ENCODE data around the gene CTF1.
"Not testable (repeated sequence)": the region's sequence is repeated elsewhere in the genome, so short reads cannot be mapped to it uniquely, and the experiment has no call there.

CTF1 gene, protein sequence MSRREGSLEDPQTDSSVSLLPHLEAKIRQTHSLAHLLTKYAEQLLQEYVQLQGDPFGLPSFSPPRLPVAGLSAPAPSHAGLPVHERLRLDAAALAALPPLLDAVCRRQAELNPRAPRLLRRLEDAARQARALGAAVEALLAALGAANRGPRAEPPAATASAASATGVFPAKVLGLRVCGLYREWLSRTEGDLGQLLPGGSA

DNA sequence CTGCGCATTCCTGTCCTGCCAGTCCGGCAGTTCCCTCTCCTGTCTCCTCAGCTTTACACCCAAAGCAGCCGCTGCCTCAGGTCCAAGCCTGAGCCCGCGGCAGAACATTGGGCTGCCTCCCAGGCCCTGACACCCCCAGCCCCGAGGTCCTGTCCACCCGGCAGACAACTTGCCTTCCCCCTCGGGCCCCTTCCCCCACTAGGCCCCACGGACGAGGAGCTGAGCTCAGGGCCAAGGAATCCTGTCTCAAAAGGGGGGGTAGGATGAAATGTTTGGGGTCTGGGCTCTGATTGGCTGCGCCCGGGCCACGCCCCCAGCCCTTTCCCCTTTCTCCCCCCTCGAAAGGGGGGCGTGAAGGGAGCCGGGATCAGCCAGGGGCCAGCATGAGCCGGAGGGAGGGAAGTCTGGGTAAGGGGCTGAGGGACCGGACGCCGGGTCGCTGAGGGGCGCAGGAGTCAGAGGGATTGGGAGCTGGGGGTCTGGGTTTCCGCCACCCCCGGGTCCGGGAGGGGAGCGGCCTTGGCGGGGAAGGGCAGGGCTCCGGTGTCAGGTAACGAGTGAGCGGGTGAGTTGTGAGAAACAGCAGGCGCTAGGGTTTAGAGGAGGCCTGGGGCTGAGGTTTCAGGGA lies at the start of gene CTF1:
CTF1 (plus strand) TSS at position 354 of the 628 bp plus-strand sequence; CDS start at position 384, 30 bp downstream.
- DNase-seq (ENCODE audit: low read depth in 2 of 2, low spot score in 1 of 2) = no peak

DNA sequence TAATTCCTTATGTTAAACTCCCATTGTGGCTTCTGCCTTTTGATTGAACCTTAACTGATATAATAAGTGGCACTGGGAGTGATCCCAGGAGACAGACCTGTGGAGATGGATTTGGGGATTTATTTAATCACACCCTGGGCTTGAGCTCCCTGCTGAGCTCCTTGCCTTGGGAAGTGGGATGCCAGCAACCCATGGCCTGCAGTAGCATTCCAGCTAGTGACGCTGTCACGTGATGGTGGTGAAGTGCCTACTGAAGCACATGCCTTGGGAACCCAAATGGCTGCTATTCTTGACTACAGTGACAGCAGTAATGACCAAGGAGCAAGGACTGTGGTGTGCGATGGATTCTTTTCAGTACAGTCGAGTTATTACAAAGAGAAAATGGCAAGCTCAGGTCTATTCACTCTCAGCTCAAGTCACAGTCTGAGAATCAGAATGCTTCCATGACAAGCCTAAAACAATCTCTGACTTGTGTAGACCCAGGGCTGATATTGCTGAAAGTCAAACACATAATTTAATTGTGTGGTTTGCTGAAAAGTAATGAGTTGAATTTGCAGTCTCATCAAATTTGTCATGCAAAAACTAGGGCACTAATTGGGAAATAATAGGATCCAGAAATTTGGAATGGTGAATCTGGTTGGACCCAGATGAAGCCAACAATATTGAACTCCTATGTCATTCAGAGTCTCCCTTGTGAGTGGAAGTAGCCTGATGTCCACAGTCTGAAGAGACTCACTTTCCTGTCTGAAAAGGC lies 49.6 kb upstream of the CTF1 start:
- DNase-seq (ENCODE audit: low read depth in 2 of 2, low spot score in 1 of 2) = no peak

DNA sequence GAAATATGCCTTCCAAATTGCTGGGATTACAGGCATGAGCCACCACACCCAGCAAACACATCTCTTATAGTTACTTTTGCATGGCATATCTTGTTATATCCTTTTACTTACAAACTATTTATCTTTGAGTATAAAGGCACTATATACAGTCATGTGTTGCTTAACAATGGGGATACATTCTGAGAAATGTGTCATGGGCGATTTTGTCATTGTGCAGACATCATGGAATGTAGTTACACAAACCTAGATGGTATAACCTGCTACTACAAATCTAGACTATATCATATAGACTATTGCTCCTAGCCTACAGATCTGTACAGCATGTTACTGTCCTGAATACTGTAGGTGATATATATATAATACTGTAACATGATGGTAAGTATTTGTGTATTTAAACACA lies 46.2 kb upstream of the CTF1 start:
- no peak for DNase-seq (ENCODE audit: low read depth in 2 of 2, low spot score in 1 of 2)

DNA sequence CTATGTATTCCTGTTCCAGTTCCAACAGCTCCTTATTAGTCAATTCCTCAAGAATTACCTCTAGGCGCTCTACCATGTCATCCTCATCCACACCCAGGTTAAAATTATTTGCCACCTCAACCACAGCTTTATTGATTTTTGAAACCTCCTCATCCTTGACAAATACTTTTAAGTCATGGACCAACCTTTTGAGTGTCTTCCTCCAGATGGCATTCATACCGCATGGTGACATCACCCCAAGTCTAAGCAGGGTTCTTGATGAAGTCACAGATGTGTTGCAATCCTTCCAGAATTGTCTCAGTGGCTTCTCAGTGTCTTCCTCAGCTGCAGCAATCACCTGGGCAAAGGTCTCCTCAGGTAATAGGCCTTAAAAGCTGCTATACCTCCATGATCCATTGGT lies 42.7 kb upstream of the CTF1 start:
- DNase-seq (ENCODE audit: low read depth in 2 of 2, low spot score in 1 of 2) = no peak

DNA sequence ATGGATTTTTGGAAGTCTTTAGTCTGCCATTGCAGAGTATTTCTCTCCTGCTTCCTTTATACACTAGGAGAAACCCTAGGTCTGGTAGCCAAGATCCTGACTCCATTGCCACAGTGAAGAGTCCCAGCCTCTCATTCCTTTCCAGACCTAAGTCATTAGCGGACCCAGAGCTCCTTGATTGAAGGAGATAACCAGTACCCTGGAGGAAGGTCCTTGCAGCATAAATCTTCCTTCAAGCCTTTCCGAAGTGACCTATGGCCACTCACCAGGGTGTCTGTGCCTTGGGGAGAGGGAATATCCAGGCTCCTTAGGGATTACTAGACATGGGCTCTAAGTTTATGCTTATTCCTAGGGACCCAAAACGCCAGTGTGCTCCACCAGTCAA lies 38.3 kb upstream of the CTF1 start:
- no peak for DNase-seq (ENCODE audit: low read depth in 2 of 2, low spot score in 1 of 2)

DNA sequence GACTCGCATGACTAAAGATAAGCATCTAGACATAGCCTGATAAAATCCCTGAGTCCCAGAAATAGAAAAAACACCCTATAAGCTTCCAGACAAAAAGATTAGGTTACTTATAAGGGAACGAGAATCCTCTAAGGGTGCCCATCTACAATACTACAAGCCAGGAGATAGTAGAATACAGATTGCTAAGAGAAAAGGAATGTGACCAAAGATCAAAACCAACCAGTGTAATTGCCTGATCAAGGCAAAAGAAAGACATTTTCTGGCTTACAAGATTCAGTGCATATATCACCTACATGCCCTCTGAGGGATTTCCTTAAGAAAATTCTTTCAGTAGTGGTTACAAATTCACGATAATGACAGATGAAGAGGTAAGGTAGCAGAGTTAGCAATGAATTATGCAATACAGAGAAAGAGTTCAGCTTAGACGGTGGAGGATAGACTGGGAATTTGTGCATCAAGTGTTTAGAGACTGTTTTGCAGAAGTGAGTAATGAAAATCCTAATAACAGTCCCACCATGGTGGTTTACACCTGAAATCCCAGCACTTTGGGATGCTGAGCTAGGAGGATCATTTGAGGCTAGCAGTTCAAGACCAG lies 37.5 kb upstream of the CTF1 start:
- DNase-seq (ENCODE audit: low read depth in 2 of 2, low spot score in 1 of 2) = no peak

DNA sequence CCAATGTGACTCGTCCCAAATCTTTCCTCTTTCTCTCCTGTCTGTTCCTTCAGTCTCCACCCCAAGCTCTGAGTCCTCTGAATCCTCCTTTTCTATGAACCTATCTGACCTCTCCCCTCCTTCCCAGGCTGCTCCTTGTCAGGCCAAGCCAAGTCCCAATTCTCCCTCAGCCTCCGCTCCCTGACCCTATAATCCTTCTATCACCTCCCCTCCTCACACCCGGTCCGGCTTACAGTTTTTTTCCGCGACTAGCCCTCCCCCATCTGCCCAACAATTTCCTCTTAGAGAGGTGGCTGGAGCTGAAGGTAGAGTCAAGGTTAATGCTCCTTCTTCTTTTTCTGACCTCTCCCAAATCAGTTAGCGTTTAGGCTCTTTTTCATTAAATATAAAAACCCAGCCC lies 35.7 kb upstream of the CTF1 start:
- not testable (repeated sequence) for DNase-seq (ENCODE audit: low read depth in 2 of 2, low spot score in 1 of 2)

DNA sequence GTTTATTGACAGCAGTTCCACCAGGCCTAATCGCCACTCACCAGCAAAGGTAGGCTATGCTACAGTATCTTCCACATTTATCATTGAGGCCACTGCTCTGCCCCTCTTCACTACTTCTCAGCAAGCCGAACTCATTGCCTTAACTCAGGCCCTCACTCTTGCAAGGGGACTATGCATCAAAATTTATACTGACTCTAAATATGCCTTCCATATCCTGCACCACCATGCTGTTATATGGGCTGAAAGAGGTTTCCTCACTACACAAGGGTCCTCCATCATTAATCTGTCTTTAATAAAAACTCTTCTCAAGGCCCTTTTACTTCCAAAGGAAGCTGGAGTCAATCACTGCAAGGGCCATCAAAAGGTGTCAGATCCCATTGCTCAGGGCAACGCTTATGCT lies 33.2 kb upstream of the CTF1 start:
- DNase-seq (ENCODE audit: low read depth in 2 of 2, low spot score in 1 of 2) = not testable (repeated sequence)

DNA sequence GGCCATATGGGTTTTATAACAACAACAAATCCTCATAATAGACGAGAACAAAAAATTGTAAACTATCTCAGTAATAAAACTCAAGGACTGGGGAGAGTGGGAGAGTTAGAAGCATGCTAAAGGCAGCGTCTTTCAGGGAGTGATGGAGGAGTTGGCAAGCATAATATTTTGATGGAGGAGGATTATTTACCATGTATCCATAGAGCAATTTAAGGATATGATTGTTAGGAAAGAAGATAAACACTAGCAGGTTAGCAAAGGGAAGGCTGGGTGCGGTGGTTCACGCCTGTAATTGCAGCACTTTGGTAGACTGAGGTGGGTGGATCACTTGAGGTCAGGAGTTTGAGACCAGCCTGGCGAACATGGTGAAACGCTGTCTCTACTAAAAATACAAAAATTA lies 30.4 kb upstream of the CTF1 start:
- DNase-seq (ENCODE audit: low read depth in 2 of 2, low spot score in 1 of 2) = no peak

DNA sequence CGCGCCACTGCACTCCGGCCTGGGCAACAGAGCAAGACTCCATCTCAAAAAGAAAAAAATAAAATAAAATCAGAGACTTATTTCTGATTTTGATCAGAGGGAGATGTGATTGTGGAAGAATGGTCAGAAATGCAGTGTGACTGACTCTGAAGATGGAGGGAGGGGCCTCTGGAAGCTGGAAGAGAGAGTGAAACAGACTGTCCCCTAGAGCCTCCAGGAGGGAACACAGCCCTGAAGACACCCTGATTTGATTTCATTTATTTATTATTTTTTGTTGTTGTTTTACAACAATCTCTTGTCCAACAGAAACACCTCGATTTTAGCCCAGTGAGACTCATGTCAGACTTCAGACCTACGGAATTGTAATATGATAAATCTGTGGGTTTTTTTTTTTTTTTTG lies 28.7 kb upstream of the CTF1 start:
- DNase-seq (ENCODE audit: low read depth in 2 of 2, low spot score in 1 of 2) = no peak

DNA sequence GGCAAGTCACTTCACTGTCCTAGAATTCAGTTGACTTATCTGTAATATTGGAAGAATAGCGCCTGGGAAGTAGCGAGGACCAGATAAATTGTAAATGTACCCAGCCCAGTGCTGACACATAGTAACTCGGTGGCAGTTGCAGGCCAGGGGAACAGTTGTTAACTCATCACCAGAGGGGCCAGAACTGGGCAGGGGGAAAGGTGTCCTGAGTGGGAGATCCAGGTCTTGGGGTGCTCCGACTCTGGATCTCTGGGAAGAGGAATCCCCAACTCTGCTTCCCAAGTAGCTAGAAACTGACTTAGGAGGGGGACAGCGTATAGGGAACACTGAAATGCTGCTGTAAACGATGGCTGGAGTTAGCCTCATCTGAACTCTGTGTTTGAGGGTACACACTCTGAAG lies 25.5 kb upstream of the CTF1 start:
- no peak for DNase-seq (ENCODE audit: low read depth in 2 of 2, low spot score in 1 of 2)

DNA sequence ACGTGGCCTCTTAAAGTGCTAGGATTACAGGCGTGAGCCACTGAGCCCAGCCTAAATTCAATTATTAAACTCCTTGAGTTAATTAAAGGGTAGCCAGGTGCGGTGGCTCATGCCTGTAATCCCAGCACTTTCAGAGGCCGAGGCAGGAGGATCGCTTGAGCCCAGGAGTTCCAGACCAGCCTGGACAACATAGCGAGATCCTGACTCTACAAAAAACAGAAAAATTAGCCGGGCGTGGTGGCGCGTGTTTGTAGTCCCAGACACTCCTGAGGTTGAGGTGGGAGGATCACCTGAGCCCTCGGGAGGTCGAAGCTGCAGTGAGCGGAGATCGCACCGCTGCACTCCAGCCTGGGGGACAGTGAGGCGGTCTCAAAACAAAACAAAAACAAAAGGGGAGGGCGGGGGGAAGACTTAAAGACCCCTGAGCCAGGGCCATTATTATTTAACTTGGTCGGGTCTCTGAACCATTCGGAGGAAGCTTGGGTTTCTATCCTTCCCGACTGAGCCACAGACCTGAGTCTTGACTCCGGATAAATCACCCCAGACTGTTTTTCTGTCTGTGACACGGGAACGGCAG lies 22.1 kb upstream of the CTF1 start:
- no peak for DNase-seq (ENCODE audit: low read depth in 2 of 2, low spot score in 1 of 2)

DNA sequence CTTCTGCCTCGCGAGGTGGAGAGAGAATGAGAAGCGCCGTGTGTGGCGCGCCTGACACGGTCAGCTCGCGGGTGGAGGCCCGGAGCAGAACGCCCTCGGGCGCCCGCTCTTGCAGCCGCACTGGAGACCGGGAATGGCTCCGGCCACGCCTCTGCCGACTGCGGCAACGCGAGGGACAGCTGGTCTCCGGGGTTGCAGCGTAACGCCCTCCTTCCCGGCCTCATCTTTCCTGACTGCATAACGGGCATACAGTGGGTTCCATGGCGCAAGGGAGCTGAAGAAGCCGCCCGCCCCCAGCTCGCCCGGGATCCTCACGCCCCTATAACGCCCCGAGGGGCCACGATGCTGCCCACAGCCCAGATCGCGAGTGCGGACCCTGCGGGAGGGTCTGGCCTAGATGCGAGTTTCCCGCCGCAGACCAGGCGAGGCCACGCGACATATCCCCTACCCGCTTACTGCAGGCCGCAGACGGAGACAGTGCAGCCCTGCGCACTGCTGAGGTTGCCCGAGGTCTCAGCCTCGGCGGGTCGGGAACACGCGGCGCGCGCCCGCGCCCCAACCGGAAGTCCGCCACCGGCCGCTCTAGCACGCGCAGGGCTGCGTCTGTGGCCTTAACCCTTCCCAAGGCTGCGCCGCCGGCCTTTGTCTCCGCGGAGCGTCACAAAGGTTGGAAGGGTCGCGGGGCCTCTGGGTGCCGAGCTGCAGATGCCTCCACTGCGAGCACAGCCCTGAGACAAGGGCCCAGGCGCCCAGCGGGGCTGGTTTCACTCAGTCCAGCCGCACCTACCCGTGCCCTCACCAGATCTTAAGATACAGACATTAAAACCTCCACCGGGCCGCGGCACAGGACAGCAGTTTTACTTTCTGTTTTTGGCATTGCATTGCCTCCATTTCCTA lies 21.3 kb upstream of the CTF1 start:
- DNase-seq (ENCODE audit: low read depth in 2 of 2, low spot score in 1 of 2) = peak; percentile 68 to 81

DNA sequence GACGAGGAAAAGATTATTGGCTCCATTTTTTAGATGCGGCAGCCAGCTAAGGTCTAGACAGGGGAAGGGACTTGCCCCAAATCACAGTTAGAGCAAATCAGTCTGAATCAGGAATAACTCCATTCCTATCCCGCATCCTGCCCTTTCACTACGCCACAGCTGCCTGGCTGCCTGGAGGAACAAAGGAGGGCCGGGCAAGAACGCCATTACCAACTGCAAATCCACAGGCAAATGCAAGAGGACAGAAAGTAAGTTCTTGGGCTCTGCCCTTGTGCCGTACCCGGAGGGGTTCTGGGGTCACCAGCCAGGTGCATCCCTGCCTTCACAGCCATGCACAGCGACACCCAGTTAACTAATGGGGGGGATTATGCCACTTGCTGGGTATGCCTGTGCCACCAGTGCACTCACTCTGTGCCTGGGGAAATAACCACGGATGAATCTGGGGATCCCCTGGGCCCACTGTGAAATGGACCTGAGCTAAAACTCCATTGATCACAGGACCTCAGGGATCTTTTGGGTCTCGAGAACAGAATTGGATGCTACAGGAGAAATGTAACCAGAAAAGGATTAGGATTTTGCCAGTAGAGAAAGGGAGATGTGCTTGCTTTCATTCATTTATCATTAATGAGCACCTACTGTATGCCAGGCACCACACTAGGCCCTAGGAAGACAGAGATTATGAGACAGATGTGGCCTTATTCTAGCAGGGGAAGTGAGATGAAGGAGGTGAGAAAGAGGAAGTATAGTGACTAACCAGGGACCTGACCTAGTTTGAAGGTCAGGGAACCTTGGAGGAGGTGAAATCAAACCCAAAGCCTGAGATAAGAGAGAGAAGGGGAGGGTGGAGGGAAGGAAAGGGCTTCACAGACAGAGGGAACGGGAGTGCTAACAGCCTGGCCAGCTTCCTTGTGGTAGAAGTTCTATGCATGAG lies 20.3 kb upstream of the CTF1 start:
- no peak for DNase-seq (ENCODE audit: low read depth in 2 of 2, low spot score in 1 of 2)

DNA sequence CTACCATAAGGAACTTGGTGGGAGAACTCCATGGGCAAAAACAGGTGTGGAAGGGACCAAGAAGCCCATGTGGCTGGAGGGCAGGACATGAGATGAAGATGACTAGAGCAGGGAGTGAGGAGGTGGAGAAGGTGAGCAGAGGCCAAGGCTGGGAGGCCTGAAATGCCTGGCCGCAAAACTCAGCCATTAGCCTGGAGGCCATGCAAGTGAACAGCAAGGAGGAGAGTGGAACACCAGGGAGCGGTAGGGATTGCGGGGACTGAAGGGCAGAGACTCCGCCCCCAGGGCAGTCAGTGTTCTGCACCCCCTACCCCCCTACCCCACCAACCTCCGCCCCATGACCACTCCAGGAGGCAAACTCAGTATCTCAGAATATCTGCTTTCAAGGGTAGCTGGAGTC lies 19.5 kb upstream of the CTF1 start:
- no peak for DNase-seq (ENCODE audit: low read depth in 2 of 2, low spot score in 1 of 2)

DNA sequence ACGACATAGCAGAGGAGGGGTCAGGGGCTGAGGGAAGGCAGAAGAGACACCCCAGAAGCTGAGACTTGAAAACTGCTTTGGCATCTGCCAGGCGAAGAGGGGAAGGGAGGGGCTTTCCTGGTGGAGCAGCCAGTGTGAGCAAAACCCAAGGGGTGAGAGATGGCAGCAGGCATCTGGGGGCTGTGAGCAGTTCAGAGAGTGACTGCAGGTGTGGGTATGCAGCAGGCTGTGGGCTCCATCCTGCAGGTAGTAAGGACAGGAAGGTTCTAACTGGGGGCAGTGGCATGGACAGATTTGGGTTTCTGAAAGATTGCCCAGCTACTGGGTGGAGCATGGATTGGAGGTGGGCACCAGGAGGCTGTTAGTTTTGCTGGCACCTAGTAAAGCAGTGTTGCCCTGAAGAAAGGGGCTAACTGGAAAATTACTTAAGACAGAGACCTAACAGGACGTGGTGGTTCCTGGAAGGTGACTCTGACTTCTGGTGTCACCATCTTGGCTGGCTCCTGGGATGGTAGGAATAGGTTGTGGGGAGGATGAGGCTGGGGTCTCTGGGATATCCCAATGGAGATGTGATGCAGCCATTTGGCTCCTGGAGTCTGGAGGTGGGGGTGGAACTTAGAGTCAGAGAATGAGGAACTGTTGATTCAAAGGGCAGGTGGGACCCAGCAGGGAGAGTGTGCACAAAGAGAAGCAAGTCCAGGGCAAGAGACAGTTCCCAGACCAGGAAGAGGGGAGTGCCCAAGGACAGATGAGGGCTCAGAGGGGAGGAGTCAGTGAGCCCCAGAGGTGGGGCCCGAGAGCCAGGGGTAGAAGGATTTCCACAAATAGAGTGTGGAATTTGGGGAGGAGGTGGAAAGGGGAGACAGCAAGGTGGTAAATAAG lies 13.7 kb upstream of the CTF1 start:
- DNase-seq (ENCODE audit: low read depth in 2 of 2, low spot score in 1 of 2) = no peak

DNA sequence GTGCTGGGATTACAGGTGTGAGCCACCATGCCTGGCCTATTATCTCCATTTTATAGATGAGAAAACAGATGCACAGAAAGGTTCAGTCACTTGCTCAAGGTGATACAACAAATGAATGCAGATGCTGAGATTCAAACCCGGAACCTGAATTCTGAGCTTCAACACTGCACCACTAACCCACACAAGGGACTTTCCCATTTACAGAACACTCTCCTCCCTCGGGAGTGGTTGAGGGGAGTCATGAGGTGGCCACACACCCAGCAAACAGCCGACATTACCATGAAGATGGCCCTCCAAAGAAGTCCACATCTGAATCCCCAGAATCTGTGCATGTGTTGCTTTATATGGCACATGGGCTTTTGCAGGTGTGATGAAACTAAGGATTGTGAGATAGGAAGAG lies 11.7 kb upstream of the CTF1 start:
- no peak for DNase-seq (ENCODE audit: low read depth in 2 of 2, low spot score in 1 of 2)

DNA sequence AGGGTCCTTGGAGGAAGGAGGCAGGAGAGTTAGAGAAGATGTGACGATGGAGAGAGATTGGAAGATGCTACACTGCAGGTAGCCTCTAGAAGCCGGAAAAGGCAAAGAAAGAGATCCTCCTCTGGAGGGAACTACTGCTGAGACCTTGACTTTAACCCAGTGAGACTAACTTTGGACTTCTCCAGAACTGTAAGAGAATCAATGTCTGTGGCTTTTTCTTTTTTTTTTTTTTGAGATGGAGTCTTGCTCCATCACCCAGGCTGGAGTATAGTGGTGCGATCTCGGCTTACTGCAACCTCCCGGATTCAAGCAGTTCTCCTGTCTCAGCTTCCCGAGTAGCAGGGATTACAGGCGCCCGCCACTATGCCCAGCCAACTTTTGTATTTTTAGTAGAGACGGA lies 11.2 kb upstream of the CTF1 start:
- no peak for DNase-seq (ENCODE audit: low read depth in 2 of 2, low spot score in 1 of 2)

DNA sequence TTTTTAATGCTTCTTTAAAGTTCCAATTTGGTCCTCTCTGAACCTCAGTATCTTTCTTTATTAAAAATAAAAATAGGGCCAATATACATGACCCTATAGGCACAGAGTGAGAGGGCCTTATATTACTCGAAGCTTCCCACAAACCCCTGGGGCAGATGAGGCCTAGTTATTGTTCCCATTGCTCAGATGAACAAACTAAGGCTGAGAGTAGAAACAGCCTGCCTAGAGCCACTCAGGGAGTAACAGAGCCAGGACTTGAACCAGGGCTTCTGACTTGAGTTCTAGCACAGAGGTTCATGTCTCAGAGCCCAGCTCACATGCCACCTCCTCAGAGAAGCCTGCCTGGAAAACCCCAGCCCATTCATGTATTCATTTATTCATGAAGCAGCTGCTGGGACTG lies 10.3 kb upstream of the CTF1 start:
- DNase-seq (ENCODE audit: low read depth in 2 of 2, low spot score in 1 of 2) = no peak

Measured in stimulated activated CD8-positive, alpha-beta memory T cell treated with anti-CD3 and anti-CD28 coated beads, Interleukin-4, amount 100 ng/mL, for 4 hours (primary cell).